ENCODE data around the gene TNFAIP8. TPM values are rescaled to one million over a fixed set of nuclear protein-coding genes. Genes with fewer than 3 reads are reported as not detected.
A peak's percentile ranks its signal among the peaks of the same experiment; 100 is the strongest.

Gene TNFAIP8
- polyA plus RNA-seq, 1 donor from 2014 or later = 285 TPM

DNA sequence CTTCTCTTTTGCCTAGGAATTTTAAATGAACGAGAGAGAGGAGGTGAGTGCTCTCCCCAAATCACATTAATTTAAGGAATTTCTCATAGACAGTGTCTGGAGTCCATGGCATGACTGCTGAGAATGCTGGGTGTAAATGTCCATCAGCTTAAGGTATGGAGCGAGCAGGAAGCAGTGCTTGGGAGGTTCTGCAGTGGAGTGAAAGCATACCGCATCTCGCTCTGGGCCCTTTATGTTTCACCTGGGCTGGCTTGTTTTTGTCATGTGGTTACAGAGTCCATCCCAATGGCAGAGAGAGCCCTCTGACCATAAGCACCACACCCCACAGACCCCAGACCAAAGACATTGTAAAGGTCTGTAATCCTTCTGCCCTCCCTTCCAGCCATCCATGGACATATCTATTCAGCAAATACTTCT, 20.6 kb upstream of the TNFAIP8 start:
- Mint-ChIP-seq H3K27me3 (no peaks in the 10 kb centered on the region), H3K36me3 (no peaks in the 10 kb centered on the region), H3K4me3 (peak overlapping the region; percentile 91 to 97 (median 94)), H3K9me3 (no peaks in the 10 kb centered on the region), H3K27ac (peak overlapping the region; percentile 54 to 69 (median 67)), H3K4me1 (peaks cover 59 to 67% (median 64%) of the 10 kb centered on the region in 3 donors)

DNA sequence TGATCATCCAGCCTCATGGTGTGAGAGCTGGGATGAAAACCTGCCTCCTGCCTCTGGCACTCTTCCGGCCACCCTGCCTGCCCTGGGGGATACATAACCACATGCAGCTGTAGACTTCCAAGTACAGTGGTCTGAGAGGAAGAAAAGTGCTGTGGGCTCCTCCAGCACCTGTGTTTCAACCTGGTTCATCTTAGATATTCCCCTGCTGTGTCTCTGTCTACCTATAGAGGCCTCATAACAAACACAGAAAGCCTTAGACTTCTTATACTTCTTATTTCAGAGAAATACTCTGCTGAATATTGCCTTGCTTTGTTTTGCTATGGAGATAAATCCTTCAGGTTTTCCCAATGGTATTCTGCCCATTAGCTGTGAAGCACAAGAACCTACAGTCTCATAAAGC, 19.6 kb upstream of the TNFAIP8 start:
- Mint-ChIP-seq H3K27ac (peak overlapping the region; percentile 4 to 98 (median 17)), H3K4me3 (peak overlapping the region; percentile 91 to 97 (median 94)), H3K4me1 (peaks cover 58 to 69% (median 64%) of the 10 kb centered on the region in 3 donors), H3K36me3 (no peaks in the 10 kb centered on the region), H3K9me3 (no peaks in the 10 kb centered on the region), H3K27me3 (no peaks in the 10 kb centered on the region)

DNA sequence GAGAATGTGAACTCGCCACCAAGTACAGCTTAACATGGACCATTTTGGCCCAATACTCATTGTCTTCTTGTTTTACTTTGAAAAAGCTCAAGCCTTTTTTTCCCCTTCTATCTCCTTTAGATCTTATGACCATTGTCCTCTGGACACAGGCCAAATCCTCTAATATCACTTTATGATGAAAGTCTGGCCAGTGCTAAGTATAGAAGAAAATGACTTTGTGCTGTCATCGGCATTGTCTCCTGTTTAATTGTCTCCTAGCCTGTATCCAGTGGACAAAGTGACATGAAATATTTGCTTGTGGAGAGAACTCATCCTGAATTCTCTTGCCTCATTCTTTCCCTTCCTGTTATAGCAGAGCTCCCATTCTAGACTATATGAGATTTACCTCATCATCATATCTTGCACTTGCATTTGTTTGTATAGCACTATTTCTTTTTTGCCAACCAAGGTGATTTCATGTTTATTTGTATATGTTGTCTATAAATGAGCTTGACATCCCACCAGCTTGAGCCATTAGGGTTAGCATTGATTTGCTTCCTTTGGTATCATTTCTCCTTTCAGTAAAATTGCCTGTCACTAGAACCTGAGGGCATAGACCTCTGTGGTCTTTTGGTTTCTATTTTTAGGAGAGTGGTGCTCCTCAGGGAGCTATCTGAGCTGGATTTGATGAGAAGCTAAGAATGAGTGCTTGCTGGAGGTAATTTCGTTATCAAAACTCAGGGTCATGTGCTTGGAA, 18.8 kb upstream of the TNFAIP8 start:
- H3K4me1 Mint-ChIP-seq = peaks cover 51 to 68% (median 64%) of the 10 kb centered on the region in 3 donors
- H3K36me3 Mint-ChIP-seq = no peaks in the 10 kb centered on the region
- peak overlapping the region; percentile 88 to 98 (median 92) for H3K27ac Mint-ChIP-seq
- peak overlapping the region; percentile 61 to 93 (median 76) for H3K4me3 Mint-ChIP-seq
- no peaks in the 10 kb centered on the region for H3K9me3 Mint-ChIP-seq
- no peaks in the 10 kb centered on the region for H3K27me3 Mint-ChIP-seq

DNA sequence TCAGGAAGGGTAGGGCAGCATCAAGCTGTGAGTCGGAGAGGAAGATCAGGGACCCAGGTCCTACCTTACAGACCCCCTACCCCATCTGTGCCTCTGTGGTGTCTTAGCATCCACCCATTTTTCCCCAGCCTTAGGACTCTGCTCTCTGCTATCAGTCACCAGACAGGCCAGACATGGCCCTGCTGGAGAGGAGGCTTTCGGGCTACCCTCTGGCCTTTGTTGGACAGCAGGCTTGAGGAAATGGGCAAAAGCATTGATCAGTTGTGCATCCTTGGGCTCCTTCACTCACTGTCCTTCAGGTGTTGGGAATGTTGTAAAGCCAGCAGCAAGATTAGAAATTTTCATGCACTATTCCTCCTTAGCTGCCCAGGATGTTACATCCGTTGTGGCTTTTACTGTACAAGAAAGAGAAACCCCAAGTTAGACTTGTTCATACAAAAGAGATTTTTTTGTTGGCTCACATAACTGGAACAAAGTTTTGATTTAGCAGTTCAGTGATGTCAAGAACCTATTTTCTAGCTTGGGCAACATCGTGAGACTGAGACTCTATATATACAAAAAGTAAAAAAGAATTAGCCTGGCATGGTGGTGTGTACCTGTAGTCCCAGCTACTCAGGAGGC, 17.4 kb upstream of the TNFAIP8 start:
- H3K36me3 Mint-ChIP-seq = no peaks in the 10 kb centered on the region
- H3K27ac Mint-ChIP-seq = peak overlapping the region; percentile 63 to 98 (median 92)
- H3K4me3 Mint-ChIP-seq = peak overlapping the region; percentile 61 to 93 (median 76)
- H3K4me1 Mint-ChIP-seq = peaks cover 51 to 75% (median 66%) of the 10 kb centered on the region in 3 donors
- H3K27me3 Mint-ChIP-seq = no peaks in the 10 kb centered on the region
- no peaks in the 10 kb centered on the region for H3K9me3 Mint-ChIP-seq

DNA sequence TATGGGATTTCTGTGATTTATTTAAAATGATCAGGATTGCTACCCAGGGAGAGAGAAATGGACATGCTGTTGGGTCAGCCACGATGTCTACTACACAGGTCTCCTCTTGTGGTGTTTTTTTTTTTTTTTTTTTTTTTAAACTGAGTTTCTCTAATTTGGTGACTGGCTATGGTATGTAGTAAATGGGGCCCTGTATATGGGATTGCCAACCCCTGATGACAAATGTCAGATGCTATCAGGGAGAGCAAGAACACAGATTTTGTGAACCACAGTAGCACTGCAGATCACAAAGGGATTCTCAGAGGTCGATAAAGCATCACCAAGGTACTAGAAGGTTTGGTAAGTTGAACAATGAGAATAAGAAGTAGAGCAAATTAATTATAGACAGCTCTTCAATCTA, 16.5 kb upstream of the TNFAIP8 start:
- Mint-ChIP-seq H3K27ac (peak overlapping the region; percentile 63 to 98 (median 92)), H3K36me3 (no peaks in the 10 kb centered on the region), H3K9me3 (no peaks in the 10 kb centered on the region), H3K4me1 (peaks cover 59 to 84% (median 73%) of the 10 kb centered on the region in 3 donors), H3K27me3 (no peaks in the 10 kb centered on the region), H3K4me3 (peak overlapping the region in 3 of 4 donors; percentile 2 to 89 (median 79))

DNA sequence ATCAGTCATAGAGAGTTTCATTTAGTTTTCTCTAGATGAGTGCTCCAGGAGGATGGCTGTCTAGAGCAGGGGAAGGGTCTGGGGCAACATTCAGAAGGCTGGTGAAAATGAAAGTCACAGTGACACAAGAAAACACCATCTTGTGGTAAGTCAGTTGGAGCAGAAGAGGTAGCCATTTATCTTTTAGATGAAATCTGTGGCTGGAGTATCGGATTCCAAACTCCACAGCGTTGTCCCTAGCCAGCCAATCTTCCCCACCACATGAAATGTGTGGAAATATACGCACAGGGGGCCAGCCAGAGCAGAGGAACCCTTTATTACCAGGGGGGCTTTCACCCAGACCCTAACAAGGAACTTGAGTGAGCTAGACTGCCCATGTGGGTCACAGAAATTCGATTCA, 15.9 kb upstream of the TNFAIP8 start:
- H3K36me3 Mint-ChIP-seq = no peaks in the 10 kb centered on the region
- H3K4me1 Mint-ChIP-seq = peaks cover 62 to 82% (median 68%) of the 10 kb centered on the region in 3 donors

DNA sequence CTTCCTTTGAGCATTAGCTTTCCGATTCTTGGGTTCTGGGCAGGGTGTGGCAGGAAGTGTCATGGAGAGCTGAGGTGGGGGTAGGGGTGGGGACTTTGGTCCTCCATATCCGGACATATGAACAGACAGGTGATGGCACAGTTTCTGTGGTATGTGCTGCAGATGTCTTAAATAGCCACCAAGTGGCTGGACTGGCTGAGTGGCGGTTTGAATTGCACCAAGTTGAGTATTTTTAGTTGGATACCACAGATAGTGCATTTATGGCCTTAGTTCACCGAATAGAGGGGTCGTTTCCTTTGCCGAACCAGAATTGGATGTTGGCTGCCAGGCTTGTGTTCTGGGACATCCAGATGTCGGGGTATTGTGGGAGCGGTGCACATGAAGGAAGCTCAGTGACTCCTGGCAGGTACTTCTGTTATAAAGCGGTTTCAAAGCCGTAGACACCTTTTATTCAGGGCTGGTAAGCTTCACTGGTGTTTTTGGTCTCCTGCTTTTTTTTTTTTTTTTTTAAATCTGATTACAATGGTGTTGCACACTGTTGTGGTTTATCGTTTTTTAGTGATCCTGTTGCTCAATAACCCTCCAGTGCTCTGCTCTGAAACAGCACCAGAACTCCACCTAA, 15.1 kb upstream of the TNFAIP8 start:
- H3K36me3 Mint-ChIP-seq = no peaks in the 10 kb centered on the region
- no peaks in the 10 kb centered on the region for H3K27me3 Mint-ChIP-seq
- peak overlapping the region; percentile 79 to 89 (median 88) for H3K4me3 Mint-ChIP-seq
- H3K27ac Mint-ChIP-seq = peak overlapping the region; percentile 92 to 98 (median 96)
- peaks cover 62 to 84% (median 73%) of the 10 kb centered on the region in 3 donors for H3K4me1 Mint-ChIP-seq
- H3K9me3 Mint-ChIP-seq = no peaks in the 10 kb centered on the region

More for the DNA sequence above, 15.9 kb upstream of the TNFAIP8 start:
- Mint-ChIP-seq H3K4me3 (peak overlapping the region; percentile 79 to 89 (median 88)), H3K27me3 (no peaks in the 10 kb centered on the region), H3K27ac (peak overlapping the region; percentile 92 to 98 (median 96)), H3K9me3 (no peaks in the 10 kb centered on the region)

DNA sequence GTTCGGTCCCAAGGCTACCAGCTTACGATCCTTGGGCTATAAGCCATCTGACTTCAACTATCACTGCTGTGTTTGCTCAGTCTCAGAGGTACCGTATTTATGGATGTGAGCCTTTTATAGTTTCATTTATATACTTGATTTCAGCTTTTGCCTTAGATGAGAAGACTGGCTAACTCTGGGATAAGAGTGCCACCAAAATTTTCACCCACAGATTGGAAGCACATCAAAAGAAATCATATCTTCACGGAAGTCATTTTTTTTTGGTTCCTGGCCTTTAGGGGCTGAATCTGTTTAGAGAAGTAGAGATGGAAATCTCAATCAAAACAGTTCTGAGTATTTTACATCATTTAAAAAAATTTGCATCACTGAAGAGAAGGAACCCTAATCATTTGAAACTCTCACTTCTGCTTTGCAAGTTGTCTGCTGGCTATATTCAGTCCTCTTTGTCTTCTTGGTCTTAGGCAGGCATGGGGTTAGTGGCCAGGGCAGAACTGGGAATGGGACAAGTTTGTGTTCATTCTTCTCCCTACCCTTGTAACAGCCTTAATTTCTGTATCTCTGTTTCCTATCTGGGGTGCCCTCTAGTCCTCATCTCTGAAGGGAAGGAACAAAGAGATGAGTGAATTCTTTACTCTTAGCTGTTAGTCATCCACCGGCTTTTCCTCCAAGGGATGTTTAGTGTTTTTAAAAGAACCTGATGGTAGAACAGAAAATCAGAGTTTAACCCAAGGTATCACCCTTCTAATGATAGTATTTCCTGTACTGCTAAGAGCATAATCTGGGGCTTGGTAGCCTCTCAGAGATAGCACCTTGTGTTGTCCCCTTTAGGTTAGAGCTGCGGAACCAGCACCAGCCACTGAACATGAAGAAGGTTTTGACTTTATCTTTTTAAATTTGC, 14.1 kb upstream of the TNFAIP8 start:
- peak overlapping the region; percentile 79 to 89 (median 88) for H3K4me3 Mint-ChIP-seq
- H3K27me3 Mint-ChIP-seq = no peaks in the 10 kb centered on the region
- peak overlapping the region; percentile 92 to 98 (median 96) for H3K27ac Mint-ChIP-seq
- H3K4me1 Mint-ChIP-seq = peaks cover 61 to 85% (median 74%) of the 10 kb centered on the region in 3 donors
- H3K36me3 Mint-ChIP-seq = peaks cover 3% of the 10 kb centered on the region
- no peaks in the 10 kb centered on the region for H3K9me3 Mint-ChIP-seq

DNA sequence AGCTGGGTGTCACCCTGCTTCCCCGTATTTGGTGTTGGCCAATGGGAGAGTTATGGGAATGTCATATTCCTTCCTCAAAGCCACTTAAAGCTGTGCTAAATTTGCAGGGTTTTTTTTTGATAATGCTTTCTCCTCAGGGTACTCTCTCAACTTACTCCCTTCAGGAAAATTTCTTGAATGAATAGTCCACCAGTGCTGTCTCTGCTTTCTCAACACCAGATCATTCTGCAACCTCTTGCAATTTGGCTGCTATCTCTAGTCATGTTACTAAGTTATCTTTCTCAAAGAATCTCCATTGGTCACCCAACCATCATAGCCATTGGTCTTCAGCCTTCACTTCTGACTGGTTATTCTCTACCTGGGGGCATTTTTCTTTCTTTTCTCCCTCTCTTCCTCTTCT, 13.4 kb upstream of the TNFAIP8 start:
- Mint-ChIP-seq H3K4me3 (peak overlapping the region; percentile 79 to 89 (median 88)), H3K9me3 (no peaks in the 10 kb centered on the region), H3K27me3 (no peaks in the 10 kb centered on the region), H3K27ac (peak overlapping the region; percentile 92 to 98 (median 96)), H3K4me1 (peaks cover 61 to 85% (median 74%) of the 10 kb centered on the region in 3 donors), H3K36me3 (peaks cover 3% of the 10 kb centered on the region)

DNA sequence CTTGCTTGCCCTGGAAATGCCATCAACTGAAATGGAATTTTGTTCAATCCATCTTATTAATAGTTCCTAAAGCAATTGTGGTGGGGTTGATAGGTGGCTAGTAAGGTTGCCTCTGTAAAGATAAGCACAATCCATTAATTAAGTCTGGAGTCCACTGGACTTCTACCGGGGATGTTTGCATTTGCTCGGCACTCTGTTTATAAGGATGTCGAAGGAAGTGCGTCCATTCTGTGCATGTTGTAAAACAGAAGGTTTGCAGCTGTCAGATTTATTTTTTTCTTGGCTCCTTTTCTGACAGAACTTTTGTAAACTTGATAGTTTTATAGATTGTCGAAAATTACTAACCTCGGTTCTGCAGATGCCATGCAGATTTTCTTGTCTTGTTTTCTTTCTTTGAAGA, 12.8 kb upstream of the TNFAIP8 start:
- peak overlapping the region; percentile 79 to 89 (median 88) for H3K4me3 Mint-ChIP-seq
- peaks cover 63 to 85% (median 75%) of the 10 kb centered on the region in 3 donors for H3K4me1 Mint-ChIP-seq
- H3K9me3 Mint-ChIP-seq = no peaks in the 10 kb centered on the region
- H3K27ac Mint-ChIP-seq = peak overlapping the region; percentile 92 to 98 (median 96)
- H3K27me3 Mint-ChIP-seq = no peaks in the 10 kb centered on the region
- peaks cover 3% of the 10 kb centered on the region for H3K36me3 Mint-ChIP-seq

DNA sequence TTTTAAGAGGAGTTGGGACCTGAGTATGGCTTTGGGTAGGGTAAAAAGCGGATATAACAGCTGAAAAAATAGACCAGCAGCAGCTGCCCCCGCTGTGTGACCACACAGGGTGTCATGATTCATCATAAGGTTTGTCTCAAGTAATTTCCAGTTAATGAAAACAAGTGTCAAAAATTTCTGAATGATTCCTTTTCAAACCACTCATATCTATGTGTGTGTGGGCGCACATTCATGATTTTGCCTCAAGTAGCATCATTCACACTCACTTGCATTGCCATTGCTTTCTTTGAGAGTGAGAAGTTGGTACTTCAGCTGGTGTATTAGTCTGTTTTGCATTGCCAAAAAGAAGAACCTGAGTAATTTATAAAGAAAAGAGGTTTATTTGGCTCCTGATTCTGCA, 12.1 kb upstream of the TNFAIP8 start:
- H3K4me3 Mint-ChIP-seq = peak overlapping the region; percentile 46 to 81 (median 79)
- H3K27ac Mint-ChIP-seq = peak overlapping the region; percentile 21 to 98 (median 89)
- H3K9me3 Mint-ChIP-seq = no peaks in the 10 kb centered on the region
- peaks cover 3% of the 10 kb centered on the region for H3K36me3 Mint-ChIP-seq
- H3K4me1 Mint-ChIP-seq = peaks cover 64 to 84% (median 70%) of the 10 kb centered on the region in 3 donors
- no peaks in the 10 kb centered on the region for H3K27me3 Mint-ChIP-seq

DNA sequence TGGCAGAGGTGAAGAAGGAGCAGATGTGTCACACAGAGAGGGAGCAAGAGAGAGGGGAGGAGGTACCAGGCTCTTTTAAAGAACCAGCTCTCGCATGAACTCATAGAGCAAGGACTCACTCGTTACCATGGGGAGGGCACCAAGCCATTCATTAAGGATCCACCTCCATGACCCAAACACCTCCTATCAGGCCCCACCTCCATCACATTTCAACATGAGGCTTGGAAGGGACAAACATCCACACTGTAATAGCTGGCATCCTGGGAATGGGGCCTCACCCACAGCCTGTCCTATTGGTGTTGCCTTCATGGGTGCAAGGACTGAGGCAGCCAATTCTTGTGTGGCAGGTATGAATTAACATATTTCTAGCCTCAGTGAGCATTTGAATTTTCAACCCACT, 11.6 kb upstream of the TNFAIP8 start:
- peak overlapping the region; percentile 21 to 98 (median 89) for H3K27ac Mint-ChIP-seq
- H3K9me3 Mint-ChIP-seq = no peaks in the 10 kb centered on the region

DNA sequence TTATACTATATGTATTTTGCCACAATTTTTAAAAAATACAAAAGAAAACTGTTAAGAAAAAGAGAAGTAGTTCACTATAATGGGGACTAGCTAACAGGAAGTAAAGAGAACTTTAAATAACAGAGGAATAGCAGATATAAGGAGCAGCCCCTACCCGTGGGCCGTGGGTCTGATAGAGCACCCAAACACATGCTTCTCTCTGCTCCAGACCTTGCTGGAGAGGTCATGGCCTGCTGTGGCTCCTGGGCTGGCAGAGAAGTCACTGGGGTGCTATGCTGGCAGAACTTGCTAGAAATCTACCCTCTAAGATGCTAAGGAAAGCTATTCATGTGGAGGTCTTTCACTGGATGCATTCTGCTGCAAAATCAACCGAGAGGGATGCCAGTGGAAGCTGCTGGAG, 10.0 kb upstream of the TNFAIP8 start:
- Mint-ChIP-seq H3K9me3 (no peaks in the 10 kb centered on the region), H3K36me3 (peaks cover 6% of the 10 kb centered on the region), H3K27me3 (no peaks in the 10 kb centered on the region), H3K27ac (peak overlapping the region; percentile 28 to 75 (median 41)), H3K4me3 (peak overlapping the region; percentile 18 to 88 (median 70)), H3K4me1 (peaks cover 73 to 88% (median 77%) of the 10 kb centered on the region in 3 donors)

More for the DNA sequence above, 11.6 kb upstream of the TNFAIP8 start:
- peaks cover 66 to 85% (median 74%) of the 10 kb centered on the region in 3 donors for H3K4me1 Mint-ChIP-seq
- peak overlapping the region in 3 of 4 donors; percentile 79 to 81 (median 79) for H3K4me3 Mint-ChIP-seq
- no peaks in the 10 kb centered on the region for H3K27me3 Mint-ChIP-seq
- H3K36me3 Mint-ChIP-seq = peaks cover 6% of the 10 kb centered on the region

DNA sequence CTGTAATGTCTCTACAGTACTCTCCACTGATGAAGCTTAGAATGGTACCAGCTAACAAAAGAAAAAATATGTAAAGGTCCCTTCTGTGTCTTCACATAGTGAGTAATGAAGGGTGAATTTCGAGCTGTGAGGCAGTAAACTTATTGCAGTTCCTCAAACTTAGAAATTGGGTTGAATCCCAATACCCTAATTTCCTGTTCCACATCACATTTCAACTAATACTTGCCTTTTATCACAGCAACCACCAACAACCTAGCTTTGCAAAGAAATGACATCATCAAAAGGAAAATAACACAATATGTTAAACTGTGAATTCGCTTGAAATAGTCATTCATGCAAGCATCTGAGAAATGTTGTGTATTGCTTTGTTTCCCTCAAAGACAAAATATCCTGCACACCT, 9.4 kb upstream of the TNFAIP8 start:
- Mint-ChIP-seq H3K27me3 (no peaks in the 10 kb centered on the region), H3K4me1 (peaks cover 72 to 89% (median 77%) of the 10 kb centered on the region in 3 donors), H3K9me3 (no peaks in the 10 kb centered on the region), H3K36me3 (peaks cover 6% of the 10 kb centered on the region), H3K4me3 (peak overlapping the region; percentile 18 to 88 (median 70)), H3K27ac (peak overlapping the region; percentile 28 to 75 (median 41))

Measured in IgD-negative memory B cell (primary cell).